Measurements from ENCODE around the gene RDH5.

Gene RDH5

GRCh38 chr12:55727643-55728185 is 7.5 kb downstream of the RDH5 start:
- DNase-seq, result peak in 18 of 58 donors; percentile 21 to 61 (median 45)

- DNase-seq, result peak in 52 of 58 donors; percentile 24 to 86 (median 66)
Observed at GRCh38 chr12:55728186-55728938, 8.2 kb downstream of the RDH5 start.

GRCh38 chr12:55728939-55729818 is 9.0 kb downstream of the RDH5 start, which contains the start of gene CD63:
Gene CD63 (minus strand): TSS chr12:55729009. CDS start chr12:55728341, 668 bp downstream.
- DNase-seq, result peak; percentile 46 to 96 (median 89)

GRCh38 chr12:55729819-55730818 is 9.9 kb downstream of the RDH5 start:
- DNase-seq, result peak in 54 of 58 donors; percentile 24 to 83 (median 69)

- no peak for DNase-seq
Observed at GRCh38 chr12:55732288-55732687, 12.1 kb downstream of the RDH5 start.

- no peak for DNase-seq
Observed at GRCh38 chr12:55733021-55733555, 12.9 kb downstream of the RDH5 start.

GRCh38 chr12:55733858-55734257 is 13.7 kb downstream of the RDH5 start:
- no peak for DNase-seq

- DNase-seq, result no peak
Observed at GRCh38 chr12:55734595-55734994, 14.4 kb downstream of the RDH5 start.

GRCh38 chr12:55736076-55736475 is 15.9 kb downstream of the RDH5 start:
- DNase-seq, result no peak

- peak in 47 of 58 donors; percentile 9 to 70 (median 44) for DNase-seq
Observed at GRCh38 chr12:55736780-55737580, 16.8 kb downstream of the RDH5 start.

GRCh38 chr12:55737581-55738122 is 17.5 kb downstream of the RDH5 start:
- DNase-seq, result peak in 5 of 58 donors; percentile 52 to 71 (median 60)

GRCh38 chr12:55738123-55739024 is 18.2 kb downstream of the RDH5 start:
- peak in 54 of 58 donors; percentile 39 to 91 (median 77) for DNase-seq

GRCh38 chr12:55739025-55739378 is 18.8 kb downstream of the RDH5 start:
- DNase-seq, result no peak

- no peak for DNase-seq
Observed at GRCh38 chr12:55741931-55742680, 21.9 kb downstream of the RDH5 start.

- peak in 54 of 58 donors; percentile 34 to 90 (median 72) for DNase-seq
Observed at GRCh38 chr12:55742719-55743405, 22.7 kb downstream of the RDH5 start, which contains the start of gene GDF11. Gene GDF11 (plus strand): TSS chr12:55743122. CDS start chr12:55743317, 195 bp downstream.
